ENCODE results near the gene SPDYE16.
"Not testable (repeated sequence)": the region's sequence is repeated elsewhere in the genome, so short reads cannot be mapped to it uniquely, and the experiment has no call there.

SPDYE16 gene

GRCh38 chr7:76504351-76505167 lies 38.5 kb downstream of the SPDYE16 start:
- DNase-seq = not testable (repeated sequence)

- not testable (repeated sequence) for DNase-seq
These were observed 39.9 kb downstream of the SPDYE16 start for GRCh38 chr7:76503244-76503643.

DNA sequence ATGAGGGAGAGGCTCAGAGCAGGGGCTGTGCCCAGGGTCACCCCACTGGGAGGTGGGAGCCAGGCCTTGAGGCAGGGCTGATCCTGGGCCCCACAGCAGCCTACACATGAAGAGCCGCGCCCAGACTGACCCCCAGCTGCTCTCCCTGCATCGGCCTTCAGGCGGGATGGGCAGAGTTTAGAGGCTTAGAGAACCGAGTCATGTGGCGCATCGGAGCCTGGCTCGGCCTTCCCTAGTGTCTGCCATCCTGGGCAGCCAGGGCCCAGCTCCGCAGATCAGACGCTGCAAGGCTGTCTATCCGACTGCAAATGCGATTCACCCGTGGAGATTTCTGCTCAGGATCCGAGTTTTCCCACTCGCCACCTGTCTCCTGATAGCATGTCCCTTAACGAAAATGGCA lies 40.3 kb downstream of the SPDYE16 start:
- DNase-seq = not testable (repeated sequence)

DNA sequence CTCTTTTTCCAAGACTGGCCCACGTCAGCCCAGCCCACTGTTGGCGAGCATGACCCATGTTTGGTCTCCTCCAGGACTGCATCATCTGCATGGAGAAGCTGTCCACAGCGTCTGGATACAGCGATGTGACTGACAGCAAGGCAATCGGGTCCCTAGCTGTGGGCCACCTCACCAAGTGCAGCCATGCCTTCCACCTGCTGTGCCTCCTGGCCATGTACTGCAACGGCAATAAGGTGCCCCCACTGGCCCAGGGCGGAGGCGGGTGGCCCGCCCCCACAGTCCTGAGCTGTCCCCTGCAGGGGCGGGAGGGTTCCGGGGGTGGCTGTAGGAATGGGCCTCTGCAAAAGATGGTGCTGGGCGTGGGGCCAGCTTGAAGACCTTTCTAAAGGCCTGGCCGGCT lies 40.9 kb downstream of the SPDYE16 start:
- DNase-seq = not testable (repeated sequence)

DNA sequence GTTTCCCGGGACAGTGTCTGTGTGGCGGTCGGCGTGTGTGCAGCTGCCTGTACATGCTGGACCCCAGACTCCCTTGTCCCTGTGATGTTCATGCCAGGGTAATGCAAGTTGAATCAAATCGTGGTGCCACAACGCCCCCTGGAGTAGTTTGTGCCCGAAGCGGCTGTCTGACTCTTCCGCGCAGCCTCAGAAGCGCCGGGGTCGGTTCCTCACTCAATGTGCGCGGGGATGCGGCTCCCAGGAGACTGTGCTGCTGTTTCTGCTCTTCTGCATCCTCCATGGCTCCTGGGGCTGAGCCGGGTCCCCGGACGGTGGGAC lies 43.2 kb downstream of the SPDYE16 start:
- DNase-seq = not testable (repeated sequence)

DNA sequence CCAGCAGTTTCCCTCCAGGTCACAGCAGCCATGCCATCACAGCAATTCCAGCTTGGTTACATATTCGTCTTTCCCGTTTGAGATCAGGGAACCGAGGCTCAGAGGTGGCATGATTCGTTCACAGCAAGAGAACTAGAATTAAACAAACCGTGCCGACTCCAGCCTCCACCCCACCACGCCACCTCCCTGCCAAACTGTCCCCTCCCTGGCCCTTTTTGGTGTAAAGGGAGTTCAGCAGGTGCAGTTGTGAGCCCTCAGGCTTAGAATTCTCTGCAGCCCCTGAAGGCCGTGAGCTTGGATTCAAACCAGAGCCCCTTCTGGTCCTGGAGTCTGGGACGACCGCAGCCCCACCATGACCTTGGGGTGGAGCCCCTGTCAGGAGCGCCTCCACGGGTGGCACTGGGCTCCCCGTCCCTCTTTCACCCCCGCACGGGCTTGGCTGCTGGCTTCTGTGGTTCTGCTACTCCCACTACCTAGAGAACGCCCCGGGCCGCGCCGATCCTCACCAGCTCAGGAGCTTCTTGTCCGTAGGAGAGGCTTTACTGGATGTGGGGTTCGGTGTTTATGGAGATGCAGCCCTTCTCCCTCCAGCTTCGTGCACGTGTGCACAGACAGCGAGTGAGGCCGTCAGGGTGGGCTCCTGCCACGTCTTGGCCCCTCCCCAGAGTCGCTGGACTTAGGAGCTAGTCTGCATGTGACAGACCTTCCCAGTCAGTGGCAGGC lies 43.7 kb downstream of the SPDYE16 start:
- DNase-seq = not testable (repeated sequence)

- not testable (repeated sequence) for DNase-seq
These were observed 44.4 kb downstream of the SPDYE16 start for GRCh38 chr7:76498583-76499200.

- DNase-seq = not testable (repeated sequence)
These were observed 45.0 kb downstream of the SPDYE16 start for GRCh38 chr7:76497918-76498582.

DNA sequence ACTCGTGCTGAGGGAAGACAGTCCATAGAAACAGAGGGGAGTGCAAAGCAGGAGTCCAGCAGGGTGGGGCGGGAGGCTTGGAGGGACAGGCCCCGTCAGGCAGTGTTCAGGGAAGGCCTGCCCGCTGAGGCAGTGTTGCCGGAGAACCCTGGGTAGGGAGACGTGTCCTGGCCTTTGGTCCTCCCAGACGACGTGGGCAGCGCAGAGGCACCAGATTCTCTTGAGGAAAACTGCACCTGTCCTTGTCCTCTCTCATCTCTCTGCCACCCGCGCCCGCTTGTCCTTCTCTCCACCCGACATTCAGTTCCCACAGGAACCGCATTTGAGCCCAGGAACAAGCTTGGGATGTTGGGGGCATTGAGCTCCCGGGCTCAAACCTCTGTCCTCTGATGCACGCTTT lies 47.4 kb downstream of the SPDYE16 start:
- DNase-seq = not testable (repeated sequence)

- DNase-seq = not testable (repeated sequence)
These were observed 51.0 kb downstream of the SPDYE16 start for GRCh38 chr7:76492139-76492538.

- DNase-seq = not testable (repeated sequence)
These were observed 55.1 kb downstream of the SPDYE16 start for GRCh38 chr7:76487969-76488368.

DNA sequence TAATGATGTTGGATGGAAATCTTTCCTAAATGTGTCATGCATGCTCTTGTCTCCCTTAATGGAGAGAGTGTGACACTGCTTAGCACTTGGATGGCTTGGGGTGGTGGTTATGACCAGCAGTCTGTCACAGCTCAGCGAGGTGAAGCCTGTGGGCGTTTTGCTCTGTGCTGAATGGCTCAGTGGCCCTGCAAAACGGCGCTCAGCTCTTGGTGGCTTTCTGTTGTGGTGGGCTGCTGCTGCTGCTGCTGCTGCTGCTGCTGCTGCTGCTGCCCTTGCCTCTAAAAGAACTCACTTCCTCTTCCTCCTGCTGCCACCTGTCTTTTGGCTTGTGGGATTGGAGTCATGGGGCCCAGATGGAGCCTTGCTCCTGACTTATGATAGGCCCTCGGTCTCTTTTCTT lies 56.5 kb downstream of the SPDYE16 start:
- DNase-seq = not testable (repeated sequence)

DNA sequence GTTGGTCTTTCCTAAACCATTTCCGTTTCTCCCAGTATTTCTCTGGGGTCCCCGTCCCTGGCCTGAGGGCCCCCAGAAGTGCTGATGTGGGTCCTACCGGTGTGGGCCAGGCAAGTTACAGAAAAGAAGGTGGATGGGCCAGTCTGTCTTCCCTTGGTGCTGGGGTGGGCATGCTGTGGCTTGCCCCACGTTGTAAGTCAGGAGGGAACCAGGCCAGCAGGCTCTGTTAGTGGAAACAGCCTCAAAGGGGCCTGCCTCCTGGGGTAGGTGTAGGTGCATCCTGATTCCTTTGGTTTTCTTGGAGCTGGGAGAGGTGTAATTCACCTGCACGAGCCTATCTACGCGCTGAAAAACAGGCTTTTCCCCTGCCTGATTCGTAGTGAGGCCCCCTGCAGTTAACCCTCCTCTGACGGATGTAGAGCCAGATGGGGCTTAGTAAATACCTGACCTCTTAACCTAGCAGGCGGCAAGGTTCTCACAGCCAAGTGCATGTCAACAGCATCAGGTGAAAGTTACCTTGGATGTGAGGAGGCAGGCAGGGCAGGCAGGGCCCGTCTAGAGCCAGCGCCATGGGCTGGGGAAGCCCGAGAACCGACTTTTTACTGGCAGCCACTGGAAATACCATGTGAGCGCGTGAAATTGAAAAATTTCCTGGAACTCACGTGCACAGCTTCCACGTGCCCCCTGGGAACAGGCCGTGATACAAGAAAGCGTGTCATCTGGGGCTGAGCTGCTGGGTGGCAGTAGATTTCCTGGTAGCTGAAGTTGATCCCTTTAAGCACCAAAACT lies 57.1 kb downstream of the SPDYE16 start:
- DNase-seq = not testable (repeated sequence)

DNA sequence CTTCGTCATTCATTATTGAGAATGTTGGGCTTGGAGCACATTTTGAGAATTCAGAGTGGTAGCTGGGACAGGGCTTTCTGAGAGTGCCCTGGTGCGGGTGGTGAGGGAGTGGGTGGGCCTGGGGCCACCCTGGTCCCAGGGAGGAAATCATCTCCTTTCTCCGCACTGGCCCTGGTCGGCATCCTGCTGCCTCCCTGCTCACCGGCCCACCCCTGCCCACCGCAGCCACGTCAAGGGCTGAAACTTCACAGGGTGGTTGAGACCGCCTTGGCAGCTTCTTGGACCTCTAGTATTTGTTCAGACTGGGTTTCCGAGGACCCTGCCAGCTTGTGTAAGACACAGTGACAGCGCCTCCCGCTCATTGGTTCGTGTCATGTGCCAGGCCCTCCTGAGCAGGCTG lies 58.6 kb downstream of the SPDYE16 start:
- DNase-seq = not testable (repeated sequence)

DNA sequence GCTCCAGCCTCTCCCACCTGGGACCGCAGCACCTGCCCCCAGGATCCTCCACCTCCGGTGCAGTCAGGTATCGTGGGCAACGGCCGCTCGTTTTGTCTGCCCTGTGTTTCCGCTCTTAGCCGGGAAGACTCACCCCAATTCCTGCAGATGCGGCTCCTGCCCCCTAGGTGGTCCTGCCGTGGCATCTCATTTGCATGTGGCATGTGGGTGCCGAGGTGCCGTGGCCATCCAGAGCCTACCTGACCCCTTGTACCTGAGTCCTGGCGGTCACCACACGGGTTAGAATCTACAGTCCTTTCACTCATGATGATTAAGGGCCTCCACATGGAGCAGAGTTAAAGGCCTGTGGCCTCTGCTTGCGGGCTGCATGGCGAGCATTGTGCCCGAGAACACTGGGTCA lies 60.0 kb downstream of the SPDYE16 start:
- DNase-seq = not testable (repeated sequence)

DNA sequence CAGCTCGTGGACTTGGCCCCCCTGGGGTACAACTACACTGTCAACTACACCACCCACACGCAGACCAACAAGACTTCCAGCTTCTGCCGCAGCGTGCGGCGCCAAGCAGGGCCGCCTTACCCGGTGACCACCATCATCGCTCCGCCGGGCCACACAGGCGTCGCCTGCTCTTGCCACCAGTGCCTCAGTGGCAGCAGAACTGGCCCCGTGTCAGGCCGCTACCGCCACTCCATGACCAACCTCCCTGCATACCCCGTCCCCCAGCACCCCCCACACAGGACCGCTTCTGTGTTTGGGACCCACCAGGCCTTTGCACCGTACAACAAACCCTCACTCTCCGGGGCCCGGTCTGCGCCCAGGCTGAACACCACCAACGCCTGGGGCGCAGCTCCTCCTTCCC lies 60.4 kb downstream of the SPDYE16 start:
- not testable (repeated sequence) for DNase-seq

Measured in NCI-H226 (cell line).